ENCODE data around the gene IKZF5.
A peak's percentile ranks its signal among the peaks of the same experiment; 100 is the strongest.

Gene IKZF5

DNA sequence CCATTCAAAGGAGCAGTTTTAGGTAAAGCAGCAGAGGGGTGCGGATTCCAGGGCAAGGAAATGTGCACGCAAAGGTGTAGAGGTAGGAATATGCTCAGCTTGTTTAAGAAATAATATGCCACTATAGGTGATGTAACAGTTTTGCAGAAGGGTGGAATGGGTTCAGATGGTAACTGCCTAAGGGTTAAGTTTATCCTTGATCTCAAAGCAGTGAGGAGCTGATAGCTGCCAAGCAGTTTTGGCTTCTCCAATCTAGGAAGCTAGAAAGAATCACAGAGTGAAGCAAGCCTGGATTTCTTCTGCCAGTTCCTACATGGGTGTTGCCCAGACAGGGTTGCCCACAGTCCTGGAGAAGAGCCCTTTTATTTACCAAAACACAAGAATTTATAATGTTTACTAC, 6.2 kb upstream of the IKZF5 start:
- no peak for FAIRE-seq

DNA sequence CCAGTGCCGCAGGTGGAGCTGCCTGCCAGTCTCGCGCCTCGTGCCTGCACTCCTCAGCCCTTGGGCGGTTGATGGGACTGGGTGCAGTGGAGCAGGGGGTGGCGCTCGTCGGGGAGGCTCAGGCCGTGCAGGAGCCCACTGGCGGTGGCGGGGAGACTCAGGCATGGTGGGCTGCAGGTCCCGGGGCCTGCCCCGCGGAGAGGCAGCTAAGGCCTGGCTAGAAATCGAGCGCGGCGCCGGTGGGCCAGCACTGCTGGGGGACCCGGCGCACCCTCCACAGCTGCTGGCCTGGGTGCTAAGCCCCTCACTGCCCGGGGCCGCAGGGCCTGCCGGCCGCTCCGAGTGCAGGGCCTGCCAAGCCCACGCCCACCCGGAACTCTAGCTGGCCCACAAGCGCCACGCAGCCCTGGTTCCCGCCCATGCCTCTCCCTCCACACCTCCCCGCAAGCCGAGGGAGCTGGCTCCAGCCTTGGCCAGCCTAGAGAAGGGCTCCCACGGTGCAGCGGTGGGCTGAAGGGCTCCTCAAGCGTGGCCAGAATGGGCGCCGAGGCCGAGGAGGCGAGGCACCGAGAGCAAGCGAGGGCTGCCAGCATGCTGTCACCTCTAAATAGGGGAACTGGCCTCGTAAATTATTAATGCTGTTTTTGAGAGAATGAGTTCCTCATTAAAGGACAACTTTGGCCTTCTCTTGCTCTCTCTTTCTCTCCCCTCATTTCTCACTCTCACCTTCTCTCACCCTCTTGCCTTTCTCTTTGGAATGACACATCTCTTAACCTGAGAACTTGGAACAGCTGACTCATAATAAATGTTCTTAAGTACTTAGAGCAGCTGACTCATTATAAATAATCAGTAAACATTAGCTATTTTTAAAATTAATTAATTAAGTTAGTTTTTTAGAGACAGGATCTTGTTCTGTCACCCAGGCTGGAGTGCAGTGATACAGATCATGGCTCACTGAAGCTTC, 5.1 kb upstream of the IKZF5 start:
- FAIRE-seq: no peak

DNA sequence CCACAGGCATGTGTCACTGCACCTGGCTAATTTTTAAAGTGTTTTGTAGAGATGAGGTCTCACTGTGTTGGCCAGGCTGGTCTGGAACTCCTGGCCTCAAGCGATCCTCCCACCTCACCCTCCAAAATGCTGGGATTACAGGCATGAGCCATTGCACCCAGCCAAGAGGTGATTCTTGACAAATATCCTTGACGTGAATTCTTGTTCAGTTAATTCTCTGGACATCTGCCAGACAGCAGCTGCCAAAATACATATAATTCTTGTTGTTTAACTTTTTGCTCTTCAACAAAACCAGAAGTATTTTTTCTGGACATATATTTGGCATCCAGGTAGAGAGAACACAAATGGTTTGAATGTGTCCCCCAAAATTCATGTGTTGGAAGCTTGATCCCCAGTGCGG, 3.4 kb upstream of the IKZF5 start:
- FAIRE-seq: no peak

DNA sequence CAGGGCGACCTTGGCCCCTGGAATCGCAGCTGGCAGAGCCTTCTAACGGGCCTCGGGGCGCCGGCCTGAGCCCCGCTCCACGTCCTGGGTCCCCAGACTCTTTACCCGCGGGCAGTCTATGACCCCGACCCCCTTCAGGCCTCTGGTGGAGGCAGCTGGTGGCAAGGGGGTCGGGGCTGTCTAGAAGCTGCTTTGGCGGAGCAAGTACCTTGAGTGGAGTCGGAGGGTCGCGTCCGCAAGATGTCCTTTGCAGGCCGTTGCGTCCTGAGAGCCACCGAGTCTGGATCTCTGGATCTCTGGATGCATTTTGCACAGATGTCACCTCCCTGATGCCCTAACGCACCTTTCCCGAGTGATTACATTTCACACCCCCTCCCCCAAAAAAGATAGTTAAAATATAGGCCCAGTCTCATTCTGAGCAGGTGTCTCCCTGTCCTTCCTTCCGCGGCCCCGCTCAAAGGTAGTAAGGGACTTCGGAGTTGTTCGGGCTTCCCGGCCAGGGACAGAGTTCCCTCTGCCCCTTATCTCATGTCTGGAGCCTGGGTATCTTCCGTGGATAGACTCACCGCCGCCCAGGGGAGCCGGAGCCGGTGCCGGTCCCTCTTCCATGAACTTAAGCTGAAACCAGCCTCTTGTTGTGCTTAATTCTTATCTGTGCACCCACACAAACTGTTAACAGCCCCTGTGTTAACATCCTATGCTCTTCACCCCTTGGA, 668 bp upstream of the IKZF5 start:
- FAIRE-seq: no peak

DNA sequence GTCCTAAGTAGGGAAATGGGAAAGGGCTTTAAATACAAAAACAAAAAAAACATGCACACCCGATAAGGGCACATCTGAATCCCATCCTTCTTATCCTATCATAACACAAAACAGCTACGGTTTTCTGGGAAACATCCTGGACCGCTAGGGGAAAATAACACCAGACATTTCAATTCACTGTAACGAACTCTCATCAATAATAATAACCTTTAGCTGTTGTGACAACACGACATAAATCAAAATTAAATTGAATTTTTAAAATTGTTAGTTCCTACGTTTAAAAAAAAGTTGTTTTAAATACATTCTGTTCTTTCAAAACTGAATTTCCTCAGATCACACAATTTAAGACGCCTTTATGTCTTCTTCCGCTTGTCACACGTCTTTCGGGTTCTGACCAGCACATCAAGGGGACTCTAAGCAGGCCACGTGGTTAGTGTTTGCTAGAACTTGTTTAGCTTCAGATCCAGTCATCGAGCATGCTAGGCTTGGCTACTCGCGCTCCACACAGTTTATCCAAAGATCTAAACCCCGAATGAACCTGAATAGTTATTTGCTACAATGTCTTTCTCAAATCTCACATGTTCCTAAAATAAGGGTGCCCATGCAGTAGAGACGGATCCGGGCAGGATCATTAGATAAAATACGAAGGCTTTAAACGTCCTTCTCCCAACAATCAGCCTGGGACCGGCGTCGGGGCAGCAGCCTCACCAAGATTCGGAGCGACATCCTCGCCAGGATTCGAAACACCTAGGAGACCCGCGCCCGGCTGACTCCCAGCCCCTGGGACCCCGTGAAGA, 839 bp downstream of the IKZF5 start:
- FAIRE-seq: no peak

DNA sequence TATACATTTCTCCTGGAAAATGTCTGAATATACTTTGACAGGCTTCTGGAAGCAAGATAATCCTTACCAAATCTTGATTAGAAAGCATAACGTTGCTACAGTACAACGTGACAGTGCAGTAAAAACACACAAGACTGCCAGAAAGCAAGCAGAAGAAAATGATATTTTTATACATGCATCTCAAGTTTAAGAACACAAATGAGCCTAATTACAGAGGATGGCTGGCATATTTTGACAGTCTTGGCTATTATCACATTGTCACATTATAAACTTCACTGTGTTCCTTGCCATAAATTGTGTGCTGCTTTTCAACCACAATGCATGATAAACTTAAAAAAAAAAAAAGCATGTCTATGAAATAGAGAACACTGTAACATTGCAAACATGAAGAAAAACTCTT, 4.3 kb downstream of the IKZF5 start:
- FAIRE-seq: no peak

DNA sequence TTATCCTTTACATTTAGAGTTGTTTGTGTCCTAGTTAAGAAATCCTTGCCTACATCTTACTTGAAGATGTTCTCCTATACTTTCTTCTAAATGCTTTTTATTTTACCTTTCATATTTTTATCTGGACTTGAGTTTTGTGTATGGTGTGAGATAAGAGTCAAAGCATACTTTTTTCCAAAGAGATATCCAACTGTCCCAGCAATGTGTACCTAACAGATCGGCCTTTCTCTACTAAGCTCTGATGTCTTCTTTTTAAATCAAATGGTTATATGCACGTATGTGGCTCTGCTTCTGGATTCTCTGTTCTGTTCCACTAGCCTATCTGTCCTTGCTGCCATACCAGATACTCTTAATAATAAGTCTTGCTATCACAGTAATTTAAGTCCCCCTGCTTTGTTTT, 7.2 kb downstream of the IKZF5 start:
- no peak for FAIRE-seq

DNA sequence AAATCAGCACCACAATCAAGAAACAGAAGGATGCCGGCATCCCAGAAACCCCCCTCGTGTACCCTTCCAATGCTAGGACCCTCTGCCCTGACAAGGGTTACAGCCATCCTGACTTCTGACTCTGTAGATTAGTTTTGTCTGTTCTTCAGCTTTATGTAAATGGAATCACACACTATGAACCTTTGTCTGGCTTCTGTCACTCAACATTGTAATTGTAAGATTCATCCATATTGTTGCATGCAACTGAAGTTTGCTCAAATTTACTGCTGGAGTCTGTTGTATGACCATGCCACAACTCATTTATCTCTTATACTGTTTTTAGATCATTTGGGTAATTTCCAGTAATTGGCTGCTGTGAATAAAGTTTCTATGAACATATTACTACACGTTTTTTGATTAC, 8.4 kb downstream of the IKZF5 start:
- FAIRE-seq: no peak

DNA sequence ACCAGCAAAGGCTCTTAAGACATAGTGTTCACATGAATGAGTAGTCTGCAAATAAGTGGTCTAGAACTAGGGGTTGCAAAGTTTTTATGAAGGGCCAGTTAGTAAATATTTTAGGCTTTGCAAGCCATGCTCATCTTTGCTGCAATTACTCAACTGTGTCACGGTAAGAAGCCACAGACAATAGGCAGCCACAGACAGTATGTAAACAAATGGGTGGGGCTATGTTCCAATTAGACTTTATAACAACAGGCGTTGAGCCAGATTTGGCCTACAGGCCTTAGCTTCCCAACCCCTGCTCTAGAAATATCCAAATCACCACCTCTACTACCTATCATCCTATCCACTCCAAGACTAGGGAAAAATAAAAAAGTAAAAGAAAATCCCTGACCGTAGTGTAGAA, 9.2 kb downstream of the IKZF5 start:
- FAIRE-seq: no peak

DNA sequence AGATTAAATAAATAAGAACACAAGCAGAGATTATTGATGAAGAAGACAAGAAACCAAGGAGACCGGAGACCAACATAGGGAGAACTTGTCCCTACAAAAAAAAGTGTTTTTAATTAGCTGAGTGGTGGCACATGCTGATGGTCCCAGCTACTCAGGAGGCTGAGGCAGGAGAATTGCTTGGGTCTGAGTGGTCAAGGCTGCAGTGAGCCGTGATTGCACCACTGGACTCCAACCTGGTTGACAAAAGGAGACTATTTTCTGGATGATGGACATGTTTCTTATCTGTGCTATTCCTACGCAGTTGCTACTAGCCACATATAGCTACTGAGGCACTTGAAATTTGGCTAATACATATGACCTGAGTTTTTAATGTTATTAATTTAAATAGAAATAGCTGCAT, 9.7 kb downstream of the IKZF5 start:
- no peak for FAIRE-seq

DNA sequence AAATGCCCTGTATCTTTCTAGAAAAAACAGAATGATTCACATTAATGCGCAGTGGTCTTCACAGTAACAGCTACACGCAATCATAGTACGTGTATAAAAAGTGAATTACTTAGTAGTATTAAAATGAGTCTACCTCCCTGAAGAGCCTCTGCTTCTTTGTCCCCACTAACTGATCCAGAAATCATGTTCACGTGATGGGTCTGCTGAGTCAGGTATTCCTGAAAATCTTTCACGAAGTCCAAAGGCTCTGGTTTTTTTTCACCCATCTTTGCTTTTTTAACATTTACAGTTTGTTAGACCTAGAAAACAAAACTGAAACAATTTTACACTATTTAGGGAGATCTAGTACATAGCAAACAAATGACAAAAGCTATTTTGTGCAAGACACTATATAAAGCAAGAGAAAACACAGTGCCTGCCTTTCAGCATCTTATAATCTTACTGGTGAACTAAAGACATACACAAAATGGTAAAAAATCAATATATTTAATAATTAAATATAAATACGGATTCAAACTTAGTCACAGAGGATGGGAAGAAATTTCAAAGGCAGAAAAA, 10.2 kb downstream of the IKZF5 start:
- no peak for FAIRE-seq

DNA sequence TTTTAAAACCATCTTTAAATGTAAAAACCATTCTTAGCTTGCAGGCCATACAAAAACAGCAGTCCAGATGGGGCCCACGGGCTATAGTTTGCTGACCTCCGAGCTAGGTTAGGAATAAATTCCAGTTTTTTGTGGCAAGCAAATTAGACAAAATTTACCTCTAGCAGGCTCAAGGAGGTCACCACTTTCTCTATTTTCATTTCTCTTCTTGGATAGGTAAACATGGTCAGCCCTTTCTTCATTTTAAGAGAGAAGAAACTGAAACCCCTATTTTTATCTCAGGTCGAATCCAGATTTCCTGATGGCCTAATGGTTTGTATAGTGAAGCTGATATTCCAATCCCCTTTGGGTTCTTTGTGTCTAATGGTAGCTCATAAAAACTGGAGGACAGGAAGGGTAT, 10.7 kb downstream of the IKZF5 start:
- FAIRE-seq: no peak

DNA sequence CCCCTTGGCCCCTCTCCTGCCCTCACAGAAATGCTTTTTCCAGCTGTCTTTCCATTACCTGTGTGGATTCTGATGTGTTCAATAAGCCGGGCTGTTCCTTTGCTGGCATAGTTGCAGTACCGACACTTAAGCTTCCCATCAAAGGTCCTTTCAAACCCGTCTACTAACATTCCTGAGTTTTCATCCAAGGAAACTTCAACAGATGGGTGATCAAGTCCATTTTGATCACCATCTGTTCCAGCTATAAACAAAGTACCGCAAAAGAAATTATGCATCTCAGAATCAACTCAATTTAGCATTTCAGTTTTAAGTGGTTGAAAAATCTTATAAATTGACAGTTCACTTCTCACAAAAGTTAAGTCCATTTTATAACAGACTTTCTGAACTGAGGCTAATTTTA, 12.7 kb downstream of the IKZF5 start:
- no peak for FAIRE-seq

DNA sequence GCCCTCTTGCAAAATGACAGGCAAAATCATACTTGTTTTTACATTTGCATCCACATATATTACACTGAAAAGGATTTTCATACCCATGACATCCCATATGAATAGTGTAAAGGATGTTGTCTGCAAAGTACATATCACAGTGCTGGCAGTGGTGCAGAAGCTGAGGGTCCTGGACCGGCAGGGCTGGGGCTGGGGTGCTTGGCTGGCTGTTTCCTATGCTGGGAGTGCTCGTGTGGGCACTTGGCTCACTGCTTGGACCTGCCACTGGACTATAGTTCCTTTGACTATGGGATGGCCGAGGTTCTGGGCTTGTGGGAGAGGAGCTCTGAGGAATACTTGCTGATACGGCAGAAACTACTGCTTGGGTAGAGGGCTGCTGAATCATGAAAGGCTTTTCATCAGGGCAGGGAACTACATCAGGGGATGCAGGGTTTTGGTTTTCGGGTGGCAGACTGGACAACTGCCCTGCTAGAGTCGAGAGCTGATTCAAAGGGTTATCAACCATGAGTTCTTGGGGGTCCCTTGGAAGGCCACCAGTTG, 14.7 kb downstream of the IKZF5 start:
- no peak for FAIRE-seq

DNA sequence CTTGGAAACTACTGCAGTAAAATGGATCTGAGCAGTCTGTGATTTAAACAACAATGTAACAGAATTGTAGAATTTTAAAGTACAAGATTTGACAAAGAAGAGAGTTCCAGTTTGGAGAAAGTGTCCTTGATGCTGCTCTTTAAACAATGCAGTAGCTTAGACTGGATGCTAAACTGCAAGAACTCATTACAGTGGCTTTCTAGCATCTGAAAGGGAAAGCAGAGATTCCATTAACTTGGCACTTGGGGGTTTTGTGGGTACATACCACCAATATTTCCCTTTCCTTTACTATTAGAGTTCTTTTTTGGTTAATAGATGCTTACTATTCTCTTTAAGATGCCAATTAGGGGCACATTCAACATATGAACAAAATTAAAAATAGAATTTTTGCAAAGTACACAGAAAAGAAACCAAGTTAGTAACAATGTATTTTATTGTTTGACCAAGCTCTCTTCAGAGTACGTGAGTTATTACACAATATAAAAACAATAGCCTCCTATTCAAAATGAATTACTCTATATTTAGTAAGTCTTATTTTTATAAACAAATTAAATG, 16.5 kb downstream of the IKZF5 start:
- FAIRE-seq: peak; percentile 18

DNA sequence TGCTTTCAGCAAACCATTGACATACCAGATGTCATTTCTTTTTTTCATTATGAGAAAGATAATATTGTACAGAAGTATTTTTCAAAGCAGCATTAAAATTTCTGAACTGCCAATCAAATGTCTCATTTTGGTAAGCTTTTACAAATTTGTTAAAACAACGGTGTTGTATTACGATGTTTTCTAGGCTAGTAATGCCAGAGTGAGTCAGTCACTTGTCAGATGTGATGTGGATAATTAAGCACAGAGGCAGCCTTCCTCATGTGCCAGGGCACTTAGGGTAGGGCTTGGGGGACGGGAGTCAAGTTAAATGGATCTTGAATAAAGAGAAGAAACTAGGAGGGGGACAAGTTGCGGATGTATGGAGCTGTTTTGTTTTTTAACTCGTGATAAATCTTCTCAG, 18.3 kb downstream of the IKZF5 start:
- no peak for FAIRE-seq

DNA sequence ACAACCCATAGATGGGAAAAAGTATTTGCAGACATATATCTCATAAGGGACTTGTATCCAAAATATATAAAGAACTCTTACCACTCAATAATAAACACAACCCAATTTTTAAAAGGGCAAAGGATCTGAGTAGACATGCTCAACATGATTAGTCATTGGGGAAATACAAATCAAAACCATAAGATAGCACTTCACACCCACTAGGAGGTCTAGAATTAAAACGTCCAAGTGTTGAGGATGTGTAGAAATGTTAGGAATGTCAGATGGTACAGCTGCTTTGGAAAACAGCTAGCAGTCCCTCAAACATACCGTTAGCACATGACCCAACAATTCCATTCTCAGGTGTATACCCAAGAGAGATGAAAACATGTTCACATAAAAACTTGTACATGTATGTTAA, 20.1 kb downstream of the IKZF5 start:
- FAIRE-seq: no peak

DNA sequence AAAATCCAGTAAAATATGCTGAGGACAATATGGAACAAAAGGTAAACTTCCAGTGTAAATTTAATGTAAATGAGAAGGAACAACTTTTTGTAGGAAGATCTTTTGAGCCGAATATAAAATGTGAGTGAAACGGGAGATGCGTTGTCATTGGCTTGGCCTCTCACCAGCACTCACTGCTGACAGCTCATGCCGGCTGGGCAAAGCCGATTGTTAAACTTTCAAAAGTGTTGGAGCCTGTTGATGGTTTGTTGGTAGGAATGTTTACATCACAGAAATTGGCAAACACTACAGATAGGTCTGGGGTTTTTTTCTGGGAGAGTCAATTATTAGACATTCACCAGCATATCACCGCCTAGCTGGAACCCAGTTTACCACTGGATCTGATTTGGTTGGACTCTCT, 22.3 kb downstream of the IKZF5 start:
- FAIRE-seq: no peak

DNA sequence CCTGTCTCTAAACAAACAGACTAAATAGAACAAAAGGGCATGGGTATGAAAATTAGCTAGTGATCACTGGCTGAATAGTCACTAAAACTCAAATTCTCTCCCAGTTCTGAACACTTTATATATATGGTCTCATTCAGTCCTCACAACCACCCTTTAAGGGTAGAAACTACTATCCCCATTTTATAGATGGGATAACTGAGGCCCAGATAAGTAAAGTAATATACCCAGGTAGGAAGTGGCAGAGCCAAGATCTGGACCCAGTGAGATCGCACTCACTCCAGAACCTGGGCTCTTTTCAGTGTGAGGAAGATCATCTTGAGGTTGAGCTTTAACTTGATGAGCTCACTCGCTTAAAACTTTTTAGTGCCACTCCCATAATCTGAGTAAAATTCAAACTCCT, 23.9 kb downstream of the IKZF5 start:
- no peak for FAIRE-seq

DNA sequence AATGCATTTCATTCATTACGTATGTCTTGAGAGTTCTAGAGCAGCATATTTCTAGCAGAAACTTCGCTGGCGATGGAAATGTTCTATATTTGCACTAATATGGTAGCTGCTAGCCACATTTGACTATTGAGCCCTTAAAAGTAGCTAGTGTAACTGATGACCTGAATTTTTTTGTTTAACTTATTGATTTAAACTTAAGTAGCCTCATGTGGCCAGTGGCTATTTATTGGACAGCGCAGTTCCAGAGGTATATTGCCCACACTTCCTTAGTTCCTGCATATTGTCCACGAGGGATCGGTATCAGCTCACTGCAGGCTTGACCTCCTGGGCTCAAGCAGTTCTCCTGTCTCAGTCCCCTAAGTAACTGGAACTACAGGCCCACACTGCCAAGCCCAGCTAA, 24.7 kb downstream of the IKZF5 start:
- no peak for FAIRE-seq

DNA sequence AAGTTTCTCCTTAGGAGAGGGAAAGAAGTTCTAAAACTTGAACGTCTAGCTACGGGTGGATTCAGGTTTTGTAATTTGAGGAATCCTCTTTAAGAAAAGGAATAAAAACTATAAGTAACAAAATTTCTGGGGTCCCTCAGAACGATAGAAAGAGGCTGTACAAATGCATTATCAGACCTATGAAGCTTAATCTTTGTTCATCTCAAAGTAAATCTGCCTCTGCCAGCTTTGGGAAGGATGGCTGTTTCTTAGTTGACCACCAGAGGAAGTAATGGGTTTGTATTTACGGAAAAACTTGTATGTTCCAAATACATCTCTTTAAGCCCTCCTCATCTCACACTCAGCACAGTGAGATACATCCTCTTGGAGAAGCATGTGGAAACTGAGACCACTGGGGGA, 27.5 kb downstream of the IKZF5 start:
- FAIRE-seq: no peak
